ENCODE results near the gene NFATC1.

The NFATC1 gene

DNA sequence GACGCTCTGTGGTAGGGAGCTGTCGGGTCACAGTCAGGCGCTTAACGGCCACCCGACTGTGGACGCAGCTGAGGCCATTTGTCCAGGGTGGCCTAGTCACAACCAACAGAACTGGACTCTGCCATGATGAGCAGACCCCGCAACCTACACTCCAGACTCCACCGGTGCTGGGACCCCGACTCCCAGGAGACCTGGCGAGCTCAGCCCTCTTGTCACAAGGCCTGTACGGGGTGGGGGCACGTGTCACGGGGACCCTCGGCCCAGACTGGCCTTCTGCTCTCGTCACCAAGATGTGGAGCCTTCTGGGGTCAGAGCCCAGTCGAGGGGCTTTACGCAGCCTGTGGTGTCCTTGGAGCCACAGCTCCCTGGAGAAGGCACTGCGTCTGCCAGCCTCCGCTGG lies 22.5 kb downstream of the NFATC1 start:
- H3K27ac ChIP-seq (ENCODE audit: low read depth, low read length): no peak overlapping the region
- no peaks in the 10 kb centered on the region for H3K36me3 ChIP-seq (ENCODE audit: control insufficient read depth, insufficient read depth, low read length)
- no peaks in the 10 kb centered on the region for H3K4me1 ChIP-seq (ENCODE audit: control insufficient read depth, insufficient read depth, low read length)
- H3K4me3 ChIP-seq (ENCODE audit: low read depth, low read length): no peak overlapping the region
- no peaks in the 10 kb centered on the region for H3K27me3 ChIP-seq (ENCODE audit: control insufficient read depth, insufficient read depth, low read length)
- H3K9ac ChIP-seq (ENCODE audit: low read depth, low read length): no peak overlapping the region
- H3K9me3 ChIP-seq (ENCODE audit: control insufficient read depth, insufficient read depth, low read length): no peaks in the 10 kb centered on the region

DNA sequence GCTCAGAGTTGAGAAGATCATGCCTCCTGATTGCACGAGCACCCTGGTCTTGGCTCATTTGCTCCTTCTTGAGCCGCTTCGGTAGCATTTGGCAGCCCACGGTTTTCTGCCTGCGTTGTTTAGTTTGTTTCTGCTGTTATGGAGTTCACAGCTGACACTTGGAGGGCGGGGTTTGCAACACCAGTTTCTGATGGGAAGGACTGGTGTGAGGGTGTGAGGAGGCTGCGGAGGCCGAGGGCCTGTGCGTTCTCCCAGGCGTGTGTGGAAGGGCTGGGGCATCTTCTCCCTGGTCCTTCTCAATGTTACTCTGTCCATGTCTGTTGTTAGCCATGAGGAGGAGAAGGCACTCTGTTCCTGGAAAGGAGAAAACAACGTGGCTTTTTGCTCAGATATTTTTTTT lies 22.9 kb downstream of the NFATC1 start:
- no peak overlapping the region for H3K9ac ChIP-seq (ENCODE audit: low read depth, low read length)
- no peaks in the 10 kb centered on the region for H3K9me3 ChIP-seq (ENCODE audit: control insufficient read depth, insufficient read depth, low read length)
- H3K4me3 ChIP-seq (ENCODE audit: low read depth, low read length): no peak overlapping the region
- H3K4me1 ChIP-seq (ENCODE audit: control insufficient read depth, insufficient read depth, low read length): no peaks in the 10 kb centered on the region
- no peaks in the 10 kb centered on the region for H3K27me3 ChIP-seq (ENCODE audit: control insufficient read depth, insufficient read depth, low read length)
- no peaks in the 10 kb centered on the region for H3K36me3 ChIP-seq (ENCODE audit: control insufficient read depth, insufficient read depth, low read length)
- H3K27ac ChIP-seq (ENCODE audit: low read depth, low read length): no peak overlapping the region

DNA sequence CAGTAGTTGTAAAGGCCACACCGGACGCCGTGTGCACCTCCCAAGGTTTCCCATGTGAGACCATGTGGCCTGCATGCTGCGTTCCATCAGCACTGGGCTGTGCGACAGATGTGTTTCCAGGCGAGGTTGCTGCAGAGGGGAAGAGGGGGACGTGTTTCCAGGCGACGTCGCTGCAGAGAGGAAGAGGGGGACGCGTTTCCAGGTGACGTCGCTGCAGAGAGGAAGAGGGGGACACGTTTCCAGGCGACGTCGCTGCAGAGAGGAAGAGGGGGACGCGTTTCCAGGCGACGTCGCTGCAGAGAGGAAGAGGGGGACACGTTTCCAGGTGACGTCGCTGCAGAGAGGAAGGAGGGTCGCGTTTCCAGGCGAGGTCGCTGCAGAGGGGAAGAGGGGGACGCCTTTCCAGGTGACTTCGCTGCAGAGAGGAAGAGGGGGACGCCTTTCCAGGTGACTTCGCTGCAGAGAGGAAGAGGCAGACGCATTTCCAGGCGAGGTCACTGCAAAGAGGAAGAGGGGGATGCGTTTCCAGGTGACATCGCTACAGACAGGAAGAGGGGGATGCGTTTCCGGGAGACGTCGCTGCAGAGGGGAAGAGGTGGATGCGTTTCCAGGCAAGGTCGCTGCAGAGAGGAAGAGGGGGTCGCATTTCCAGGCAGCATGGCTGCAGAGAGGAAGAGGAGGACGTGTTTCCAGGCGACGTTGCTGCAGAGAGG lies 24.5 kb downstream of the NFATC1 start:
- Histone ChIP-seq H3K27ac (ENCODE audit: low read depth, low read length) (no peak overlapping the region), H3K4me3 (ENCODE audit: low read depth, low read length) (no peak overlapping the region), H3K36me3 (ENCODE audit: control insufficient read depth, insufficient read depth, low read length) (no peaks in the 10 kb centered on the region), H3K4me1 (ENCODE audit: control insufficient read depth, insufficient read depth, low read length) (no peaks in the 10 kb centered on the region; the same call in 1 of the 2 replicates), H3K27me3 (ENCODE audit: control insufficient read depth, insufficient read depth, low read length) (no peaks in the 10 kb centered on the region), H3K9ac (ENCODE audit: low read depth, low read length) (no peak overlapping the region), H3K9me3 (ENCODE audit: control insufficient read depth, insufficient read depth, low read length) (no peaks in the 10 kb centered on the region)

DNA sequence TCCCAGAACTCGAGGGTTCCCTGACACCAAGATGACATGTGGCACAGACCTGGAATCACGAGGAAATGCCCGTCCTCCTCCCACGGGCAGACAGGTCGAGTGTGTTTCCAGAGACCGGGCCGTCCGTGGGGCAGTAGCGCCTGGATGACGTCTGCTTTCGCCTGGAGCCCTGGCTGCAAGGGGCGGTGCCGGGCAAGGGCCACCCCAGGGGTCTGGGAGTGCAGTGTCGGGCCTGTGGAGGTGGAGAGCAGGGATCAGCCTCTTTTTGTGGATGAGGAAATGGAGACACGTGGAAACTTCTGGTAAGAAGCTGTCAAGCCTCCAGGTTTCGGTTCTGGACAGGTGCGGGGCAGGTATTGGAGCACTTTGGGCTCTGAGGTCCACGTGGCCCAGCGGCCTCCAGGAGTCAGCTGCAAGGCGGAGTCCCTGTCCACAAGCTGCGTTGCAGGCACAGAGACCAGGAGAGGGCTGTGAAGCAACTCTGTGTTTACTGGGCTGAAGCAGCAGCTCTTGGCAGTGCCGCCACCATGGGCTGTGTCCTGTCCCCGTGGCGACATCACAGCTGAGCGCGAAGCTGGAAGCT lies 25.6 kb downstream of the NFATC1 start:
- Histone ChIP-seq H3K27ac (ENCODE audit: low read depth, low read length) (no peak overlapping the region), H3K4me1 (ENCODE audit: control insufficient read depth, insufficient read depth, low read length) (no peaks in the 10 kb centered on the region; the same call in 1 of the 2 replicates), H3K27me3 (ENCODE audit: control insufficient read depth, insufficient read depth, low read length) (no peaks in the 10 kb centered on the region)

DNA sequence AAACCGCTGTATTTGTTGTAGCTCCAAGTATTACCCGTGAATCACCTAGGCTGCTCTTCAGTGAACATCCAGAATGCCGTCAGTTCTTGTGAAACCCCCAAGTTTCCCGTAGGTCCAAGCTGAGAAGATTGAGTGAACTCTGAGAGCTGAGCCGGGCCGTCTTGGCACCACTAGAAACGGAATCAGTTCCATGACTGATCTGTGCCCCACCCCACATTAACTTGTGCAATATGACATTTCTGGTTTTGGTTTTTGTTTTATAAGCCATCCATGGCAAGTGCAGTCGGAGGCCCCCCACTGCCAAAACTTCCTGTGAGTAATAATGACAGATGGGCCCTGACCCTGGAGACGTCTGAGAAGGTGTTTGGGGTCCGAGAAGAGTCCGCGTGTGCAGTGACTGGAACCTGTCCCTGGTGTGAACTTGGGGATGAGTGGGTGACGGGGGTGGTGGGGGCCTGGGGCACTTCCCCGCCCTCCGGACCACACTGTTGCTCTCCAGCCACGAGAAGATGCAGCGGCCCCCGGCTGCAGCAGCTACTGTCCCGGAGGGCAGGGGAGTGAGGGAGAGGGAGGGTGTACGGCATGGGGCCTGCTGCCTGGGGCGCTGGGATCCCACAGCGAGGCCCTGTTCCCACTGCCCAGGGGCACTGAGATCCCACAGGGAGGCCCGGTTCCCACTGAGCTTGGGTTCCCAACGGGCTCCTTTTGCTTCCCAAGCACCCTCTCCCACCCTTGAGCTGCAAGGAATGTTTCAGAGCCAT lies 26.5 kb downstream of the NFATC1 start:
- H3K27ac ChIP-seq (ENCODE audit: low read depth, low read length): no peak overlapping the region
- no peaks in the 10 kb centered on the region for H3K27me3 ChIP-seq (ENCODE audit: control insufficient read depth, insufficient read depth, low read length)
- no peaks in the 10 kb centered on the region; the same call in 1 of the 2 replicates for H3K4me1 ChIP-seq (ENCODE audit: control insufficient read depth, insufficient read depth, low read length)
- no peaks in the 10 kb centered on the region for H3K36me3 ChIP-seq (ENCODE audit: control insufficient read depth, insufficient read depth, low read length)
- H3K9me3 ChIP-seq (ENCODE audit: control insufficient read depth, insufficient read depth, low read length): no peaks in the 10 kb centered on the region
- no peak overlapping the region for H3K9ac ChIP-seq (ENCODE audit: low read depth, low read length)
- no peak overlapping the region for H3K4me3 ChIP-seq (ENCODE audit: low read depth, low read length)

More for the DNA sequence above, 25.6 kb downstream of the NFATC1 start:
- H3K36me3 ChIP-seq (ENCODE audit: control insufficient read depth, insufficient read depth, low read length): no peaks in the 10 kb centered on the region
- no peaks in the 10 kb centered on the region for H3K9me3 ChIP-seq (ENCODE audit: control insufficient read depth, insufficient read depth, low read length)
- no peak overlapping the region for H3K4me3 ChIP-seq (ENCODE audit: low read depth, low read length)
- H3K9ac ChIP-seq (ENCODE audit: low read depth, low read length): no peak overlapping the region

DNA sequence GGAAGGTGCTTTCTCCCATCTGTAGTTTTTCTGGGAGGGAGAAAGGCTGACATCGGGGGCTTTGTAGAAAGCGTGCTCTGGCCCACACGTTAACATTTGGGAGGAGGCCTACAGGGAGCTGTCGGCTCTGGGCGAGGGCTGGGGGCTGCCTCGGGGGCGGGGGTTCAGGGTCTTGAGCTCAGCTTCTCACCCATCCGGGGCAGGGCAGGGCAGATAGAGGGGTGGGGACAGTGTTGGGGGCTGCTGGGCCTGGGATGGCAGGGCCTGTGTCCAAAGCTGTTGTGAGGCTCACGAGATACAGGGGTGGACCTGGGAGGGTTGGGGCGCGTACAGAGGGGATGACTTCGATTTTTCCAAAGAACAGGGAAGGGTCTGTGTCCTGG lies 27.0 kb downstream of the NFATC1 start:
- H3K4me1 ChIP-seq (ENCODE audit: control insufficient read depth, insufficient read depth, low read length): no peaks in the 10 kb centered on the region; the same call in 1 of the 2 replicates
- H3K27ac ChIP-seq (ENCODE audit: low read depth, low read length): no peak overlapping the region
- no peak overlapping the region for H3K9ac ChIP-seq (ENCODE audit: low read depth, low read length)
- no peaks in the 10 kb centered on the region for H3K9me3 ChIP-seq (ENCODE audit: control insufficient read depth, insufficient read depth, low read length)
- no peaks in the 10 kb centered on the region for H3K27me3 ChIP-seq (ENCODE audit: control insufficient read depth, insufficient read depth, low read length)
- no peaks in the 10 kb centered on the region for H3K36me3 ChIP-seq (ENCODE audit: control insufficient read depth, insufficient read depth, low read length)
- H3K4me3 ChIP-seq (ENCODE audit: low read depth, low read length): no peak overlapping the region

DNA sequence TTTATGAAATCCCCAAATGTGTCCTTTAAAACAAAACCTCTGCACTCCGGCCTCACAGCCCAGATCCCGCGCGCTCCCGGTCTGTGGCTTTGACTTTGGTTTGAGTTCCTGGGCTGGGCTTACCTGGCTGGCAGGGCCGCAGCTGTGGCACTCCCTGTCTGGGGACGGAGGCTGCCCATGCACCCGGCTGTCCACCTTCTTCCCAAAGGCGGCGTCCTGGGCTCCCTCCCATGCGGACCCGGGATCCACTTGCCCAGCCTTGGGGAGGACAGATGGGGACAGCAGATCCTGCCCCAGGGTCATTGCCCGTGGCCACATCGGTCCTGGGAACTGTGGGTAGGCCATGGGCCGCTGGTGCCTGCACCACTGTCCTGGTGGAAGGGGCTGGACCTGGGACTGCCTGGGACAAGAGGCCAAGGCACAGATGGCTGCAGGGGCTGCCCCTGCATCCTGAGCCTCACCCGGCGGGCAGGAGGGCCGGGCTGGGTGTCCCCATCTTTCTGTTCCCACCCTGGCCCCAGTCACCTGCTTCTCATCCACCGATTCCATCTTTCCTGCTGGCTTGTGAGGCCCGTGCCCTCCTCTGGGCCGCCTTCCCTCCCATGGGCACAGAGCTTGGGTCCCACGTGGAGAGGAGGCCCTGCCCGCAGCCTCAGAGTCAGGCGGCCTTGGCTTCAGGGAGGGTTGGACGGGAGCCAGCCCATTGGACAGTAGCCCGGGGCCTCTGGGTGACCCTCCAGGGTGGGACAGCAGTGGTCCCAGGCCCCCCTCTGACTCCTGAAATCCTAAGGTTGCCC lies 27.7 kb downstream of the NFATC1 start:
- Histone ChIP-seq H3K4me3 (ENCODE audit: low read depth, low read length) (no peak overlapping the region), H3K36me3 (ENCODE audit: control insufficient read depth, insufficient read depth, low read length) (no peaks in the 10 kb centered on the region), H3K27ac (ENCODE audit: low read depth, low read length) (no peak overlapping the region), H3K9me3 (ENCODE audit: control insufficient read depth, insufficient read depth, low read length) (no peaks in the 10 kb centered on the region), H3K27me3 (ENCODE audit: control insufficient read depth, insufficient read depth, low read length) (no peaks in the 10 kb centered on the region), H3K9ac (ENCODE audit: low read depth, low read length) (no peak overlapping the region), H3K4me1 (ENCODE audit: control insufficient read depth, insufficient read depth, low read length) (no peaks in the 10 kb centered on the region; the same call in 1 of the 2 replicates)

DNA sequence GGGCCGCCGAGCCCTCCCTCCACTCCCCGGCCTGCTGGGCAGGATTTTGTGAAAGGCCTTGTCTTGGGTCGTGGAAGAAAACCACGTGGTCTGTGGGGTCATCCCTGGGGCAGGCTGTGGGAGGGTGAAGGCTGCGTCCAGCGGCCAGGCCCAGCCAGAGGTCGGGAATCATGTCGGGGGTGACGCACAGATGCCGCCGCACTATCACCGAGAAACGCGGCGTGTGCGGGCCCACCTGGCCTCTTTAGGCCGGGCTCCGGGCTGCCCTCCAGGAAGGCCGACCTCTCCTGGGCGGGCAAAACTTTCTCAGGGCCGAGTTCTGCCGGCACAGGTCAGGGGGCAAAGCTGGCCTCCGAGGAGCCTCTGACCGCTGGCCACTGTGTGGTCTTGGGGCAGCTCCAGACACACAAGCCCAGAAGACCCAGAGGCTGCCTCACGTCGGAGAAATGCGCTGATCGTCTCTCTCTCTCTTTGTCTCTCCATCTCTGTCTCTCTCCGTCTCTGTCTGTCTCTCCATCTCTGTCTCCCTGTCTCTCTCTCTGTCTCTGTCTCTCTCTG lies 28.4 kb downstream of the NFATC1 start:
- Histone ChIP-seq H3K27me3 (ENCODE audit: control insufficient read depth, insufficient read depth, low read length) (no peaks in the 10 kb centered on the region), H3K4me3 (ENCODE audit: low read depth, low read length) (no peak overlapping the region), H3K36me3 (ENCODE audit: control insufficient read depth, insufficient read depth, low read length) (no peaks in the 10 kb centered on the region), H3K4me1 (ENCODE audit: control insufficient read depth, insufficient read depth, low read length) (no peaks in the 10 kb centered on the region; the same call in 1 of the 2 replicates), H3K9ac (ENCODE audit: low read depth, low read length) (no peak overlapping the region), H3K27ac (ENCODE audit: low read depth, low read length) (no peak overlapping the region), H3K9me3 (ENCODE audit: control insufficient read depth, insufficient read depth, low read length) (no peaks in the 10 kb centered on the region)

DNA sequence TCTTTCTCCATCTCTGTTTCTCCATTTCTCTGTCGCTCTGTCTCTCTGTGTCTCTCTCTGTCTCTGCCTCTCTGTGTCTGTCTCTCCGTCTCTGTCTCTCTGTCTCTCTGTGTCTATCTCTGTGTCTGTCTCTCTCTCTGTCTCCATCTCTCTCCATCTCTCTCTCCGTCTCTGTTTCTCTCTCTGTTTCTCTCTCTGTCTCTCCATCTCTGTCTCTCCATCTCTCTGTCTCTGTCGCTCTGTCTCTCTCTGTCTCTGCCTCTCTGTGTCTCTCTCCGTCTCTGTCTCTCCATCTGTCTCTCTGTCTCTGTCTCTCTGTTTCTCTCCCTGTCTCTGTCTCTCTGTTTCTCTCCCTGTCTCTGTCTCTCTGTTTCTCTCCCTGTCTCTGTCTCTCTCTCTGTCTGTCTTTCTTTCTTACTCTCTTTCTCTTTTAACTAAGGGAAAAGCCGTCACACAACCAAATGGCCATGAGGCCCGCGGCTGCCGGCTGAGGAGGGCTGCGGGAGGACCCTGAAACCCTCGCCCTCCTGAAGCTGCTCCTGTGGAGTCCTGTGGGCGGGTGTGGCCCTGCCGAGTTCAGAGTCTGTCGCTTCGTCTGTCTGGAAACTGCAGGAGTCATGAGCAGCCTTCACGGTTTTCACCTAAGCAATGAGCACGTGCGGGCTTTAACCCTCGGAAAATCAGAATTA lies 29.3 kb downstream of the NFATC1 start:
- Histone ChIP-seq H3K9me3 (ENCODE audit: control insufficient read depth, insufficient read depth, low read length) (no peaks in the 10 kb centered on the region), H3K4me3 (ENCODE audit: low read depth, low read length) (no peak overlapping the region), H3K27me3 (ENCODE audit: control insufficient read depth, insufficient read depth, low read length) (no peaks in the 10 kb centered on the region), H3K27ac (ENCODE audit: low read depth, low read length) (no peak overlapping the region), H3K4me1 (ENCODE audit: control insufficient read depth, insufficient read depth, low read length) (no peaks in the 10 kb centered on the region; the same call in 1 of the 2 replicates), H3K9ac (ENCODE audit: low read depth, low read length) (no peak overlapping the region), H3K36me3 (ENCODE audit: control insufficient read depth, insufficient read depth, low read length) (no peaks in the 10 kb centered on the region)

DNA sequence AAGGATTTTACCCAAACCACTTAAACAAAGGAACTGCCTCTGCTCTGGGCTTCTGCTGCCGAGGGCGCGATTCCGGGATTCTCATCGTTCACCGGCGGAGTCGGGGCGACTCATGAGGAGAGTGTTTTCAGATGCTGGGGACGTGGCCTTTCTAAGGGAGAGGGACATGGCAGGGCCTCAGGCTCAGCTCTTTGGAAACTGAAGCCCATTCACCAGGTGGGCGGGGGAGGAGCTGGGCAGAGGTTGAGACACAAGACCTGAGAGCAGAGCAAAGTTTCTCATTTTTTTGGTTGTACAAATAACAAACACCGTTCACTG lies 29.8 kb downstream of the NFATC1 start:
- Histone ChIP-seq H3K4me1 (ENCODE audit: control insufficient read depth, insufficient read depth, low read length) (no peaks in the 10 kb centered on the region; the same call in 1 of the 2 replicates), H3K4me3 (ENCODE audit: low read depth, low read length) (no peak overlapping the region), H3K9me3 (ENCODE audit: control insufficient read depth, insufficient read depth, low read length) (no peaks in the 10 kb centered on the region), H3K36me3 (ENCODE audit: control insufficient read depth, insufficient read depth, low read length) (no peaks in the 10 kb centered on the region), H3K27me3 (ENCODE audit: control insufficient read depth, insufficient read depth, low read length) (no peaks in the 10 kb centered on the region), H3K9ac (ENCODE audit: low read depth, low read length) (no peak overlapping the region), H3K27ac (ENCODE audit: low read depth, low read length) (no peak overlapping the region)

Measured in HUES48 (cell line).